HepG2 (cell line): ENCODE measurements around the gene CHTF18. TPM values are rescaled to one million over a fixed set of nuclear protein-coding genes. Genes with fewer than 3 reads are reported as not detected.
A peak's percentile ranks its signal among the peaks of the same experiment; 100 is the strongest.

Experiments used
- ATAC-seq: fragments of 200-7000 bp; cut with Tn5 transposase; 3 replicates; pipeline ENCODE4 v1.9.1; 2020; ENCODE audit warnings: mild to moderate bottlenecking, moderate library complexity
- BruUV-seq: library from RNA; stranded (reverse); fragments of 400-500 nt; replicated peaks from 2 replicates; lab custom pipeline; 2021; lab: Mats Ljungman, UMichigan
- CTCF ChIA-PET: fragments of 300-600 bp; formaldehyde crosslinking; extraction: SDS; loops from one replicate; lab custom pipeline; 2021; ENCODE audit warnings: low total read pairs, inconsistent platforms, low intra/inter-chr PET ratio; lab: Yijun Ruan, JAX
- POLR2A ChIA-PET: fragments of 350-600 bp; sonication (Branson Sonifier 250); formaldehyde crosslinking; loops from one replicate; lab custom pipeline; 2020; ENCODE audit warnings: antibody characterized with exemption, inconsistent platforms; lab: Yijun Ruan, JAX
- DNase-seq: peaks from one replicate; pipeline ENCODE4 v3.0.0-alpha.2; 2015; ENCODE audit warnings: low spot score
- FAIRE-seq: peaks from 3 replicates; lab custom pipeline; 2011; peaks lifted over from hg19 to GRCh38; lab: Jason Lieb, UNC
- H2AFZ ChIP-seq: one replicate; pipeline ENCODE4 v1.6.1; 2011; ENCODE audit warnings: low read length, inconsistent platforms
- H3K27ac ChIP-seq: fragments of 300-600 bp; 3 replicates; pipeline ENCODE4 v1.8.0; 2011; ENCODE audit warnings: mixed run types, mild to moderate bottlenecking, mixed read lengths, low read length, inconsistent platforms; ENCODE audit not compliant: insufficient read depth; ENCODE audit errors: extremely low read length
- H3K27me3 ChIP-seq, 2 experiments: fragments of 200-600 bp in 1 of 2; 2 replicates in 1 of 2; 3 replicates in 1 of 2; pipeline versions ENCODE4 v1.6.0 to v1.8.0; 2011; ENCODE audit warnings: low read length in 2 of 2, mild to moderate bottlenecking in 2 of 2, moderate library complexity in 2 of 2, inconsistent platforms in 1 of 2; ENCODE audit not compliant: insufficient read depth in 2 of 2, control insufficient read depth in 1 of 2
- H3K36me3 ChIP-seq, 2 experiments: fragments of 200-600 bp in 1 of 2; replicated peaks in 1 of 2; 2 replicates in 1 of 2; 3 replicates in 1 of 2; pipeline versions ENCODE4 v1.5.1 to v1.8.0; 2011; ENCODE audit warnings: low read length in 2 of 2, inconsistent platforms in 1 of 2; ENCODE audit not compliant: insufficient read depth in 2 of 2, control insufficient read depth in 1 of 2
- H3K4me1 ChIP-seq: 2 replicates; pipeline ENCODE4 v1.5.1; 2012; ENCODE audit warnings: low read length, inconsistent platforms; ENCODE audit not compliant: insufficient read depth
- H3K4me2 ChIP-seq: 2 replicates; pipeline ENCODE4 v1.6.0; 2011; ENCODE audit warnings: low read depth, low read length, inconsistent platforms
- H3K4me3 ChIP-seq, 3 experiments: fragments of 200-600 bp in 1 of 3; sonication (generic), shearing (Covaris generic) in 1 of 3; replicated peaks in 1 of 3; 2 replicates each; pipeline ENCODE4 v1.5.1; 2011 to 2016; ENCODE audit warnings: low read length in 3 of 3, inconsistent platforms in 2 of 3, low read depth in 2 of 3, mild to moderate bottlenecking in 2 of 3, control low read depth in 1 of 3, mixed read lengths in 1 of 3; ENCODE audit not compliant: insufficient read depth in 1 of 3
- H3K79me2 ChIP-seq: one replicate; pipeline ENCODE4 v1.6.1; 2011; ENCODE audit warnings: low read length, inconsistent platforms; ENCODE audit not compliant: insufficient read depth
- H3K9ac ChIP-seq: 2 replicates; pipeline ENCODE4 v1.6.0; 2011; ENCODE audit warnings: mild to moderate bottlenecking, low read depth, low read length, inconsistent platforms; ENCODE audit not compliant: insufficient read depth
- H3K9me3 ChIP-seq: 2 replicates; pipeline ENCODE4 v1.5.1; 2012; ENCODE audit warnings: mild to moderate bottlenecking, low read length
- H4K20me1 ChIP-seq: 2 replicates; pipeline ENCODE4 v1.6.0; 2011; ENCODE audit warnings: inconsistent platforms, mild to moderate bottlenecking, low read length, moderate library complexity; ENCODE audit not compliant: insufficient read depth
- ASH2L ChIP-seq: fragments of 300-600, 200-600 bp; sonication (generic); IDR thresholded peaks from 2 replicates; pipeline ENCODE4 v1.7.0; 2017; ENCODE audit warnings: low read depth, mild to moderate bottlenecking, moderate library complexity, mixed read lengths, low read length; ENCODE audit not compliant: insufficient read length
- GTF2F1 ChIP-seq: fragments of 150-350 bp; IDR thresholded peaks from 2 replicates; pipeline ENCODE4 v1.6.1; 2014; ENCODE audit warnings: low read length
- HNRNPLL ChIP-seq: fragments of 200-400 bp; formaldehyde crosslinking; IDR thresholded peaks from 2 replicates; pipeline ENCODE4 v1.6.1; 2017; ENCODE audit warnings: mild to moderate bottlenecking, low read depth, low read length; ENCODE audit not compliant: poor library complexity, severe bottlenecking
- NBN ChIP-seq: fragments of 450-650 bp; conservative IDR thresholded peaks from 2 replicates; pipeline ENCODE4 v1.6.1; 2017
- NR2F2 ChIP-seq: IDR thresholded peaks from 2 replicates; pipeline ENCODE4 v1.6.1; 2012; ENCODE audit warnings: low read depth, inconsistent platforms, borderline replicate concordance
- PHB2 ChIP-seq: fragments of 450-650 bp; IDR thresholded peaks from 2 replicates; pipeline ENCODE4 v1.6.1; 2018; ENCODE audit not compliant: partially characterized antibody
- SNAI1 ChIP-seq: sonication (generic); formaldehyde crosslinking; IDR thresholded peaks from 2 replicates; pipeline ENCODE4 v1.5.0; 2020; ENCODE audit warnings: mild to moderate bottlenecking, missing genetic modification reagents, borderline replicate concordance
- XRCC5 ChIP-seq: fragments of 200-400 bp; formaldehyde crosslinking; optimal IDR thresholded peaks from 2 replicates; pipeline ENCODE3; 2017; ENCODE audit warnings: mild to moderate bottlenecking, low read length
- WGBS: methylation state at CpG from one replicate; pipeline ENCODE4 v1.1.6; 2017; ENCODE audit warnings: low lambda C conversion rate; 5-methylcytosine and 5-hydroxymethylcytosine counted together
- in situ Hi-C: cut with HindIII; loops from 2 replicates; pipeline ENCODE4 v1.10.0; 2017; ENCODE audit warnings: low pct_unique_long_range_greater_than_20kb; ENCODE audit not compliant: extremely low pct_ligation_motif_present
- intact Hi-C: fragments of 100-400 bp; cut with micrococcal nuclease; formaldehyde crosslinking; loops from one replicate; pipeline ENCODE4 v1.10.0; 2022; ENCODE audit not compliant: unreplicated experiment
- polyA plus RNA-seq, 8 experiments: library from polyadenylated mRNA; depleted of rRNA in 3 of 8; stranded (reverse) in 7 of 8; unstranded in 1 of 8; fragments of >200 nt; fragmentation: Illumina TruSeq in 4 of 8; extraction: Trizol in 4 of 8; gene quantifications; 2 replicates each; pipeline versions ENCODE4 v1.2.1 to v1.2.3, GENCODE V29; 2011 to 2016; ENCODE audit warnings: low read depth in 4 of 8, missing spikeins in 1 of 8, mixed read lengths in 1 of 8; ENCODE audit not compliant: insufficient read depth in 1 of 8
- total RNA-seq, 5 experiments: library from RNA; depleted of rRNA; stranded (reverse); fragments of >200 nt; fragmentation: Illumina TruSeq; extraction: Trizol; gene quantifications; 2 replicates each; pipeline ENCODE4 v1.2.3, GENCODE V29; 2016; ENCODE audit warnings: low read depth in 1 of 5
- TF ChIP-seq, protein P1 (sequence below): fragments of 450-650 bp; IDR thresholded peaks from 2 replicates; pipeline ENCODE4 v1.6.1; 2016
- TF ChIP-seq, protein P2 (sequence below): sonication (generic); formaldehyde crosslinking; IDR thresholded peaks from 2 replicates; pipeline ENCODE4 v1.4.0; 2020; ENCODE audit warnings: missing genetic modification reagents, borderline replicate concordance
- TF ChIP-seq, protein P3 (sequence below): sonication (generic); formaldehyde crosslinking; IDR thresholded peaks from 2 replicates; pipeline ENCODE4 v1.4.0; 2020; ENCODE audit warnings: mild to moderate bottlenecking, missing genetic modification reagents

The CHTF18 gene
- total and polyA plus RNA-seq, 2 of the 13 experiments (the other 11 are each of a cell fraction or from before 2014, with no cell fraction given): 8.6 to 22.9 TPM

DNA sequence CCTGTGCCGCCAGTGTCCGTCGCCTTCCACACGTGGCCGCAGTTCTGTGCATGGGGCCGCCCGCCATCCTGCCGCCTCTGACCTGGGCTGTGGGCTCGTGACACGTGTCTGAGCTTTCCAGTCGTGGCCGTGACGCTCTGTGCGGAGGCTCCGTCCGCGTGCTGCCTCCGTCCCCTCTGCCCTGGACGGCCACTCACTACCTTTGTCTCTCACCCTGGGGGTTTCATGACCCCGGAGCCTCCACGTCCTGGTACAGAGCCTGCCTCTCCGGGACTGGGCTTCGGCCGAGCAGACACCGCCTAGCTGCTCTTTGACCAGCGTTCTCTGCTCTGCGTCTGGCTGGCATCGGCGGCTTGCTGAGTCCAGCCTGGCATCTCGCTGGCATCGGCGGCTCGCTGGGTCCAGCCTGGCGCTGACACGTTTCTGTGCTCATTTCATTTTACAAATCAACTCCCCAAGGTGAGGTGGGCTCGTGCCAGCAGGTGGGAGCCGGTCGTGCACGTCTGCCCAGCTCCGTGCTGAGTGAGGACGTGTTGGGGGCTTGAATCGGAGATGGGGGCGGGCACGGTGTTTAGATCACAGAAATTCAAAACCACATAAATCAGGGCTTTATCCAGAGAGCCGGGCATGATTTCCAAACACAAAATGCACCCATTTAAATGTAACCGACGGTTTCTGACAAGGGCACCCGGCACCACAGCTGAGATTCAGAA lies 56.4 kb downstream of the CHTF18 start:
- DNase-seq (no peak), ATAC-seq (no peak), FAIRE-seq (no peak)
- H3K4me3 ChIP-seq: no peak overlapping the region
- H3K4me1 ChIP-seq: no peaks in the 10 kb centered on the region
- ChIA-PET POLR2A (no interaction called here), CTCF (no interaction called here)
- no peak overlapping the region for H3K27ac ChIP-seq
- no peaks in the 10 kb centered on the region; the same call in 1 of the 2 replicates for H3K9me3 ChIP-seq
- H2AFZ ChIP-seq: no peak overlapping the region
- H4K20me1 ChIP-seq: no peaks in the 10 kb centered on the region
- intact Hi-C loops: no loop called here
- no peak for TF ChIP-seq ASH2L
- TF ChIP-seq, protein P1, sequence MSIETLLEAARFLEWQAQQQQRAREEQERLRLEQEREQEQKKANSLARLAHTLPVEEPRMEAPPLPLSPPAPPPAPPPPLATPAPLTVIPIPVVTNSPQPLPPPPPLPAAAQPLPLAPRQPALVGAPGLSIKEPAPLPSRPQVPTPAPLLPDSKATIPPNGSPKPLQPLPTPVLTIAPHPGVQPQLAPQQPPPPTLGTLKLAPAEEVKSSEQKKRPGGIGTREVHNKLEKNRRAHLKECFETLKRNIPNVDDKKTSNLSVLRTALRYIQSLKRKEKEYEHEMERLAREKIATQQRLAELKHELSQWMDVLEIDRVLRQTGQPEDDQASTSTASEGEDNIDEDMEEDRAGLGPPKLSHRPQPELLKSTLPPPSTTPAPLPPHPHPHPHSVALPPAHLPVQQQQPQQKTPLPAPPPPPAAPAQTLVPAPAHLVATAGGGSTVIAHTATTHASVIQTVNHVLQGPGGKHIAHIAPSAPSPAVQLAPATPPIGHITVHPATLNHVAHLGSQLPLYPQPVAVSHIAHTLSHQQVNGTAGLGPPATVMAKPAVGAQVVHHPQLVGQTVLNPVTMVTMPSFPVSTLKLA: 0 out of 2 replicates have a peak, but pooled peaks have one; percentile 12
- WGBS: 38% methylated on average over 7 of the region's 48 CpGs
- no peaks in the 10 kb centered on the region for H3K36me3 ChIP-seq
- peaks cover 12 to 54% of the 10 kb centered on the region in 2 experiments for H3K27me3 ChIP-seq
- H3K4me2 ChIP-seq: no peak overlapping the region
- no peak overlapping the region for H3K9ac ChIP-seq
- in situ Hi-C loops: no loop called here
- no peaks in the 10 kb centered on the region for H3K79me2 ChIP-seq
- no TSS peak for BruUV-seq

DNA sequence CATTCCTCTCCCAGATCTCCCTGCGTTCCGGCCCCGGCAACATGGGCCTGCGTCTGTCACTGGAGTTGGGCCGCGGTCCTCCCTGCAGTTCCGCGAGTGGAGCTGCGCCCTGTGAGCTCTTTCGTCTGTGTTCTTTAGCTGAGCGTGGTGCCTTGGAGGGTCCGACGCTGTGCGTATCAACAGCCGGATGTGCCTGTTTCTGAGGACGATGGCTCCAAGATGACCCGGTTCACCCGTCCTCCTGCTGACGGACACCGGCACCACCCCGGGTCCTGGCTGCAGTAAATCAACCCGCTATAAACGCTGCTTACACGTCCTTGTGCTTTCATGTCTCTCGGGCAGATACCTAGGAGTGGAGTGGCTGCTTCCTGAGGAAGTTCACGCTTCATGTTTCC lies 56.9 kb downstream of the CHTF18 start:
- FAIRE-seq (no peak), ATAC-seq (no peak), DNase-seq (no peak)
- Histone ChIP-seq H4K20me1 (no peaks in the 10 kb centered on the region), H3K9me3 (peaks cover 5% of the 10 kb centered on the region; the same call in 1 of the 2 replicates), H3K36me3 (no peaks in the 10 kb centered on the region), H3K4me2 (no peak overlapping the region), H3K4me3 (no peak overlapping the region), H2AFZ (no peak overlapping the region), H3K27ac (no peak overlapping the region), H3K79me2 (no peaks in the 10 kb centered on the region), H3K27me3 (peaks cover 10 to 52% of the 10 kb centered on the region in 2 experiments), H3K4me1 (no peaks in the 10 kb centered on the region), H3K9ac (no peak overlapping the region)
- CTCF ChIA-PET: no interaction called here
- 79% methylated on average over 8 of the region's 26 CpGs for WGBS
- POLR2A ChIA-PET: no interaction called here
- intact Hi-C loops (no loop called here), in situ Hi-C loops (no loop called here)
- BruUV-seq: no TSS peak
- TF ChIP-seq, protein P2, sequence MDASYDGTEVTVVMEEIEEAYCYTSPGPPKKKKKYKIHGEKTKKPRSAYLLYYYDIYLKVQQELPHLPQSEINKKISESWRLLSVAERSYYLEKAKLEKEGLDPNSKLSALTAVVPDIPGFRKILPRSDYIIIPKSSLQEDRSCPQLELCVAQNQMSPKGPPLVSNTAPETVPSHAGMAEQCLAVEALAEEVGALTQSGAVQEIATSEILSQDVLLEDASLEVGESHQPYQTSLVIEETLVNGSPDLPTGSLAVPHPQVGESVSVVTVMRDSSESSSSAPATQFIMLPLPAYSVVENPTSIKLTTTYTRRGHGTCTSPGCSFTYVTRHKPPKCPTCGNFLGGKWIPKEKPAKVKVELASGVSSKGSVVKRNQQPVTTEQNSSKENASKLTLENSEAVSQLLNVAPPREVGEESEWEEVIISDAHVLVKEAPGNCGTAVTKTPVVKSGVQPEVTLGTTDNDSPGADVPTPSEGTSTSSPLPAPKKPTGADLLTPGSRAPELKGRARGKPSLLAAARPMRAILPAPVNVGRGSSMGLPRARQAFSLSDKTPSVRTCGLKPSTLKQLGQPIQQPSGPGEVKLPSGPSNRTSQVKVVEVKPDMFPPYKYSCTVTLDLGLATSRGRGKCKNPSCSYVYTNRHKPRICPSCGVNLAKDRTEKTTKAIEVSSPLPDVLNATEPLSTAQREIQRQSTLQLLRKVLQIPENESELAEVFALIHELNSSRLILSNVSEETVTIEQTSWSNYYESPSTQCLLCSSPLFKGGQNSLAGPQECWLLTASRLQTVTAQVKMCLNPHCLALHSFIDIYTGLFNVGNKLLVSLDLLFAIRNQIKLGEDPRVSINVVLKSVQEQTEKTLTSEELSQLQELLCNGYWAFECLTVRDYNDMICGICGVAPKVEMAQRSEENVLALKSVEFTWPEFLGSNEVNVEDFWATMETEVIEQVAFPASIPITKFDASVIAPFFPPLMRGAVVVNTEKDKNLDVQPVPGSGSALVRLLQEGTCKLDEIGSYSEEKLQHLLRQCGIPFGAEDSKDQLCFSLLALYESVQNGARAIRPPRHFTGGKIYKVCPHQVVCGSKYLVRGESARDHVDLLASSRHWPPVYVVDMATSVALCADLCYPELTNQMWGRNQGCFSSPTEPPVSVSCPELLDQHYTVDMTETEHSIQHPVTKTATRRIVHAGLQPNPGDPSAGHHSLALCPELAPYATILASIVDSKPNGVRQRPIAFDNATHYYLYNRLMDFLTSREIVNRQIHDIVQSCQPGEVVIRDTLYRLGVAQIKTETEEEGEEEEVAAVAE: no peak
- TF ChIP-seq XRCC5 (no peak), GTF2F1 (no peak), PHB2 (no peak), NR2F2 (no peak), HNRNPLL (no peak), NBN (no peak), SNAI1 (CRISPR knock-in tag) (no peak)
- TF ChIP-seq, protein P3, sequence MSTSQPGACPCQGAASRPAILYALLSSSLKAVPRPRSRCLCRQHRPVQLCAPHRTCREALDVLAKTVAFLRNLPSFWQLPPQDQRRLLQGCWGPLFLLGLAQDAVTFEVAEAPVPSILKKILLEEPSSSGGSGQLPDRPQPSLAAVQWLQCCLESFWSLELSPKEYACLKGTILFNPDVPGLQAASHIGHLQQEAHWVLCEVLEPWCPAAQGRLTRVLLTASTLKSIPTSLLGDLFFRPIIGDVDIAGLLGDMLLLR (CRISPR knock-in tag): no peak
